ENCODE data around the gene NF2.

NF2 gene

DNA sequence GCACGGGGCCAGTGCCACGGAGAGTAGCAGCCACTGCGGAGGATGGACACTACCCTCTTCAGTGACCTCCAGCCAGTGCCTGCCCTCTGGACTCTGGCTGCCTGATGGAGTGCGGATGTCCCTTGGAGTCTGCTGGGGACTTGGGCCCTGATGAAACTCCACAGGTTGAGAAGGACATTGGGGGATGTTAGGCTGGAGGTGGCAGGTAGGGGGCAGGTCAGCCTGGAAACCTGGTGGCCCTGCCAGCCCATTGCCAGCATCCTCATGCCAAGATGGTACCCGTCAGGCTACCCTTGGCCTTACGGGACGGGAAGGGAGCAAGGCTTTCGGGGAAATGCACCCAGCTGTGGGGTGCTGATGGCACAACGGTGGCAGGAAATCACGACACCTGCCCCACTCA is 120.3 kb downstream of the NF2 start:
- TF ChIP-seq SPI1 (IDR thresholded peaks at IDR 0.05; ENCODE audit: low read depth, low read length) (no peak), TAF1 (IDR thresholded peaks at IDR 0.05; ENCODE audit: low read depth, low read length) (no peak), POU2F2 (IDR thresholded peaks at IDR 0.05; ENCODE audit: low read depth, low read length) (no peak), POLR2A (IDR thresholded peaks at IDR 0.05; ENCODE audit: low read depth, low read length) (no peak), PAX5 (IDR thresholded peaks at IDR 0.05; ENCODE audit: insufficient read depth, low read length, severe bottlenecking) (no peak), POLR2AphosphoS5 (IDR thresholded peaks at IDR 0.05; ENCODE audit: low read depth, low read length) (no peak)
- no peak for FAIRE-seq

DNA sequence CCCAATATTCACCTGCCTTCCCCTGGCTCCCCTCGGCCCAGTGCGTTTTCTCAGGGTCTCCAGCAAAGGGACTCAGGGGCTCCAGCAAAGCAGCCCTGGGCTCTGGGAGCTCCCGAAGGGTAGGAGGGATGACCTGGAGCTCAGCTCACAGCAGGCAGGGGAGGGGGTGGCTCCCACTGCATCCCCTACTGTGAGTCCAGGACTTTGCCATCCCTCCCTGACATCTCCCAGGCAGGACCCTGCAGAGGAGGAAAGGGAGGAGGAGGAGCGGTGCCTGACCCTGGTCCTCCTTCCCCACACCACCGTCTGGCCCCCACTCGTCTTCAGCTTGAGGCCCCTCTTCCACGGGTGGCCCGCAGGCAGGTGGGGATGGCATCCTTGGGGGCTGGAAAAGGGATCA is 121.4 kb downstream of the NF2 start:
- DNase-seq (ENCODE audit: insufficient read length, low spot score) (no peak), FAIRE-seq (no peak)
- TF ChIP-seq POLR2AphosphoS5 (IDR thresholded peaks at IDR 0.05; ENCODE audit: low read depth, low read length) (no peak), POU2F2 (IDR thresholded peaks at IDR 0.05; ENCODE audit: low read depth, low read length) (no peak), TAF1 (IDR thresholded peaks at IDR 0.05; ENCODE audit: low read depth, low read length) (no peak), PAX5 (IDR thresholded peaks at IDR 0.05; ENCODE audit: insufficient read depth, low read length, severe bottlenecking) (no peak), SPI1 (IDR thresholded peaks at IDR 0.05; ENCODE audit: low read depth, low read length) (no peak), POLR2A (IDR thresholded peaks at IDR 0.05; ENCODE audit: low read depth, low read length) (no peak)

More for the DNA sequence above, 120.3 kb downstream of the NF2 start:
- no peak for DNase-seq (ENCODE audit: insufficient read length, low spot score)

DNA sequence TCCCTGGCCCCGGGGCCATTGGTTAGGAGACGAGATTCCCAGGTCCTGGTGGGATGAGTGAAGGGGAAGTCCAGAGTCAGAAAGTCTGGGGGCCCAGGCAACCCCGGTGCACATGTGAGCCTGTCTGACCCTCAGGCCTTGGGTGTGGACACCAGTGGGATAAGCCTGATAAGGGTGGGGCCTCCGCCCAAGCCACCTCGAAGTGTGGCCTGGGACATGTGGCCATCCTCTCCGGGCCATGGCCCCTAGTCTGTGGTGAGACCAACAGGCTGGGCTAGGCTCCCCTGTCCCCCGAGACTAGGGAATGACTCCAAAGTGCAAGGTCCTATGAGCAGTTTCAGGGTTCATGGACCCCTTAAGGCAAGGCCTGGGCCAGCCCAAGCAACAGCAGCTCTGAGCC is 122.7 kb downstream of the NF2 start:
- TF ChIP-seq POU2F2 (IDR thresholded peaks at IDR 0.05; ENCODE audit: low read depth, low read length) (no peak), POLR2AphosphoS5 (IDR thresholded peaks at IDR 0.05; ENCODE audit: low read depth, low read length) (no peak), POLR2A (IDR thresholded peaks at IDR 0.05; ENCODE audit: low read depth, low read length) (no peak), PAX5 (IDR thresholded peaks at IDR 0.05; ENCODE audit: insufficient read depth, low read length, severe bottlenecking) (no peak), SPI1 (IDR thresholded peaks at IDR 0.05; ENCODE audit: low read depth, low read length) (no peak), TAF1 (IDR thresholded peaks at IDR 0.05; ENCODE audit: low read depth, low read length) (no peak)
- FAIRE-seq: no peak
- DNase-seq (ENCODE audit: insufficient read length, low spot score): no peak

DNA sequence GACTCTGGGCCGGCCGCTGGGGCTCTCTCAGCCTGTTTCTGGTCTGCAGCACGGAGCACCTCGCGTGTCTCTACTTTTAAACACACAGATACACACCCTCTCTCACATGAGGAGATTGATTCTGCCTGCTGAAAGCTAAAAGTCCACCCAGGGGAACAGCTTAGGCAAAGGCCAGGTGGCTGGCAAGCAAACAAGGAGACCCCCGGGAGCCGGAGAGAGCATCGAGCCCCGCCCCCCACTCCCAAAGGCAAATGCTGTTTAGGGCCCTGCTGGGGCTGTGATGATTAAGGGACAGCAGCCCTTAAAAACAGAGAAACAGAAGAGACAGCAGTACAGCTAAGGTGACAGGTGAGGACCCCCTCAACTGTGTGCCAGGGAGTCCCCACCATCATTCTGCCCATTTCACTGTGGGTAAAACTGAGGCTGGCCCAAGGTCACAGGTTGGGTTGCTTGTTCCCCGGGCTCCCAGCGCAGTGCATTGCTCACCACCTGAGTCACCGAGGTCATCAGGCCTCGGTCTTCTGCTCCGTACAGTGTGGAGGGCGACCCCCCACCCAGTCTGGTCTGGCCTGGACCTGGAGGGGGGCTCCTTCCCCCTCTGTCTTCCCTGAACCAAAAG is 123.2 kb downstream of the NF2 start:
- DNase-seq (ENCODE audit: insufficient read length, low spot score) (no peak), FAIRE-seq (no peak)
- TF ChIP-seq POLR2A (IDR thresholded peaks at IDR 0.05; ENCODE audit: low read depth, low read length): no peak
- no peak for TF ChIP-seq POU2F2 (IDR thresholded peaks at IDR 0.05; ENCODE audit: low read depth, low read length)
- no peak for TF ChIP-seq POLR2AphosphoS5 (IDR thresholded peaks at IDR 0.05; ENCODE audit: low read depth, low read length)
- TF ChIP-seq TAF1 (IDR thresholded peaks at IDR 0.05; ENCODE audit: low read depth, low read length): no peak
- no peak for TF ChIP-seq PAX5 (IDR thresholded peaks at IDR 0.05; ENCODE audit: insufficient read depth, low read length, severe bottlenecking)

DNA sequence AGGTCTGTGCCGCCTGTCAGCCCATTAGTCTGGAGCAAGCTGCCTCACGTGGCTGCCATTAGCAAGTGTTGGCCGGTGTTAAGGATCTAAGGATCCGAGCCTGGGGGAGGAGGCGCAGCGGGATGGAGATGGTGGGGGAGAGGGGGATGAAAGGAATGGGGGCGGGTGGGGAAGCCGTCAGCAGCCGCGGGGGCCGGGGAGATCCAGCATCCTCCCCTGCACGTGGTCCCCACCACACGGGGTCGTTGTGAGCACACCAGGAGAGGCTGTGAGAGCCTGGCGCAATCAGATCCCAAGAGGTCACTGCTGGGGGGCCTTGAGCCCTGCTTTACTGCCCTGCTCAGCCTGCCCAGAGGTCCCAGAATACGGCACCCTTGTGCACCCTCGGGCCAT is 123.7 kb downstream of the NF2 start:
- TF ChIP-seq POU2F2 (IDR thresholded peaks at IDR 0.05; ENCODE audit: low read depth, low read length) (no peak), POLR2A (IDR thresholded peaks at IDR 0.05; ENCODE audit: low read depth, low read length) (no peak), PAX5 (IDR thresholded peaks at IDR 0.05; ENCODE audit: insufficient read depth, low read length, severe bottlenecking) (no peak), SPI1 (IDR thresholded peaks at IDR 0.05; ENCODE audit: low read depth, low read length) (no peak), POLR2AphosphoS5 (IDR thresholded peaks at IDR 0.05; ENCODE audit: low read depth, low read length) (no peak), TAF1 (IDR thresholded peaks at IDR 0.05; ENCODE audit: low read depth, low read length) (no peak)
- FAIRE-seq (peak; percentile 9), DNase-seq (ENCODE audit: insufficient read length, low spot score) (peak; percentile 71)

DNA sequence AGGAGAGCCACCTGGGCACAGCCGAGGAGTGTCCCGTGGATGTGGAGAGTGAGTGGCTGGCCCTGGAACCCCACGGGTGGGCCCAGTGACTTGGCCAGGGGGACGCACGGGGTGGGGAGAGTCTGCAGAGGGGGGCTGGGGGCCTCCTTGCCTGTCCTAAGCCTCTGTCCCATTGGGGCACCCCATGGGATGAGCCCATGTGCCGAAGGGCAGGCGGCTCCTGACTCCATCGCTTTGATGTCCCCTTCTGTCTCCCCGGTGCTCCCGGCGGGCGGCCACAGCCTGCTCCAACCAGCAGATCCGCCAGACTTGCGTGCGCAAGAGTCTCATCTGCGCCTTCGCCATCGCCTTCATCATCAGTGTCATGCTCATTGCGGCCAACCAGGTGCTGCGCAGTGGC is 125.7 kb downstream of the NF2 start:
- TF ChIP-seq SPI1 (IDR thresholded peaks at IDR 0.05; ENCODE audit: low read depth, low read length) (no peak), POLR2A (IDR thresholded peaks at IDR 0.05; ENCODE audit: low read depth, low read length) (no peak), PAX5 (IDR thresholded peaks at IDR 0.05; ENCODE audit: insufficient read depth, low read length, severe bottlenecking) (no peak), POLR2AphosphoS5 (IDR thresholded peaks at IDR 0.05; ENCODE audit: low read depth, low read length) (no peak), POU2F2 (IDR thresholded peaks at IDR 0.05; ENCODE audit: low read depth, low read length) (no peak)
- DNase-seq (ENCODE audit: insufficient read length, low spot score): no peak
- FAIRE-seq: no peak

DNA sequence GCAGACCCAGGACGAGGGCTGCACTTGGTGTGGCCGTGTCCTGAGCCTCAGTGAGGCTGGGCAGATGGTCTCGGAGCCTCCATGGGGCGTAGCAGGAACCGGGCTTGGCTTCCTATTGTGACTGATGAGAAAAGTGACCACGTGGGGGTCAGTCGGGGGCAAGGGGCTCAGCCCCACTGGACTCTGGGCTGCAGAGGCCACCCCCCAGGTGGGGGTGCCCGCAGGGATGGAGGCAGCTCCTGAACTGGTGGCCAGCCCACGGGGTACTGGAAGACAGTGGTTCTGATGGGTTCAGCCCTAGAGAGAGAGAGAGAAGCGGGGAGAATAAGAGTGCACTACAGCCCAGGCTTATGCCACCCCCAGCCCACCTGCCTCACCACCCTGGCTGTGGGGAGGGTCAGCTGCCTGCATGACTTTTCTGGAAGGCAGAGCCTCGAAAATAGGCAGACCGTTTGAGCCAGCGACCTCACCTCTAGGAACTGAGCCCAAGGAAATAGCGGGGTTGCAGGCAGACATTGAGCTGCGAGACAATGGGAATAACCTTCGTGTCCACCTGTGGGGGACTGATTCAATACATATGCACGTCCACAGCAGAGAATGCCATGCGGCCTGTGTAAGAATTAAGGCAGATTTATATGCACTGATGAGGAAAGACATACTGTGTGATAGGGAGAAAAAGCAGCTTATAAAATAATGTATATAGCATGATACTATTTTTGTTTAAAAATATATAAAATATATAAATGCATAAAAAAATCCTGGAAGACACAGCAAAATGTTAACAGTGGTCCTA is 127.8 kb downstream of the NF2 start:
- no peak for TF ChIP-seq POU2F2 (IDR thresholded peaks at IDR 0.05; ENCODE audit: low read depth, low read length)
- TF ChIP-seq TAF1 (IDR thresholded peaks at IDR 0.05; ENCODE audit: low read depth, low read length): no peak
- TF ChIP-seq PAX5 (IDR thresholded peaks at IDR 0.05; ENCODE audit: insufficient read depth, low read length, severe bottlenecking): no peak
- no peak for TF ChIP-seq POLR2AphosphoS5 (IDR thresholded peaks at IDR 0.05; ENCODE audit: low read depth, low read length)
- TF ChIP-seq SPI1 (IDR thresholded peaks at IDR 0.05; ENCODE audit: low read depth, low read length): no peak
- no peak for TF ChIP-seq POLR2A (IDR thresholded peaks at IDR 0.05; ENCODE audit: low read depth, low read length)
- DNase-seq (ENCODE audit: insufficient read length, low spot score): no peak
- FAIRE-seq: no peak

DNA sequence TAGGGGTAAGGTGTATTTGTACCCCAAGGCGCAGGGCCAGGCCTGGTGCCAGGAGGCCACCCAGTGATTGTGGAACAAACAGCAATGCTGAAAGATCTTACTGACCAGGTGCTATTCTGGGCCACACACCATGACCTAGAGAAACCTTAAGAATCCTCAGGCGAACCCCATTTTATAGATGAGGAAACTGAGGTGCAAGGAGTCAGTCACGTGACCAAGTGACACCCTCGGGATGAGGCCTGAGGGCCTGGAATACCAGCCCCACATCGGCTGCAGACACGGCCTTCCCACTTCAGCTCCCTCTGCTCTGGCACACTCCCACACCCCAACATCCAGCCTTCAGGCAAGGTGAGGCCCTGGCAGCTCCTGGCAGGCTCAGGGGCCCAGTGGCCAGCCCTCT is 129.4 kb downstream of the NF2 start:
- DNase-seq (ENCODE audit: insufficient read length, low spot score) (no peak), FAIRE-seq (no peak)

DNA sequence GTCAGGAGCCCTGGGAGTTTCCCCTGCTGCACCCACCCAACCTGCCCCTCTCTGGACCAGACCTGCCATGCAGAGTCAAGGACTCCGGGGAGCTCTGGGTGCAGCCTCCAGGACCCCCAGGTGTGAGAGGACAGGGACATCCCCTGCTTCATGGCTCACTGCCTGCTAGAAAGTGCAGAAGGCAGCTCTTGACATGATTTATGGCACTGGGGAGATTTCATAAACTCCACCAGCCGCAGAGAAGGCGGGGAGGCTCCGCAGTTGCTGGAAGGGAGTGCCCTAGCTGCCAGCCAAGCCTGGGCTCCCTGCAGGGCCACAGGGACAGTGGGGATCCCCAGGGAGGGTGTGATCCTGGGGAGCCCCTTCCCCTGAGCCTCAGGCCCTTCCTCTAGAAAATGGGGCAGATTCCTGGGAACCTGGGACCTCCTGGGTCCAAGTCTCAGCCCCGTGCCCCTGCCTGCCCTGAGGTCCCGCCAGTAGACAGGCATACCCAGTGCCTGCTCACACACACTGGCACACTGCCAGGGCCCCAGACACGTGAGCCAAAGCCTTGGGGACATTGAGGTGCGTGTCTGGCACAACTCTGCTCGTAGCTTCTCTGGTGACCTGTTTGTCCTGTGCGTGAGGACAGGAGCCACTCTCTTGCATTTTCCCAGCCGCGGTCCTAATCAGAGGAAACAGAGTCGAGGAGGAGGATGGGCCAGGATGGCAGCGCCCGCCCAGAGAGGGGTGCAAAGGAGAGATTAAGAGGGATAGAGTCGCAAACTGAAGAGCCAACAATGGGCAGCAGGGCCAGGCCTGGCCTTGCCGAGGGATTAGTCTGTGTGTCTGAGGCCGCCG is 130.1 kb downstream of the NF2 start:
- DNase-seq (ENCODE audit: insufficient read length, low spot score) (no peak), FAIRE-seq (peak; percentile 74)
- no peak for TF ChIP-seq POLR2A (IDR thresholded peaks at IDR 0.05; ENCODE audit: low read depth, low read length)
- no peak for TF ChIP-seq POLR2AphosphoS5 (IDR thresholded peaks at IDR 0.05; ENCODE audit: low read depth, low read length)
- no peak for TF ChIP-seq SPI1 (IDR thresholded peaks at IDR 0.05; ENCODE audit: low read depth, low read length)
- no peak for TF ChIP-seq POU2F2 (IDR thresholded peaks at IDR 0.05; ENCODE audit: low read depth, low read length)
- TF ChIP-seq TAF1 (IDR thresholded peaks at IDR 0.05; ENCODE audit: low read depth, low read length): no peak
- TF ChIP-seq PAX5 (IDR thresholded peaks at IDR 0.05; ENCODE audit: insufficient read depth, low read length, severe bottlenecking): no peak

More for the DNA sequence above, 129.4 kb downstream of the NF2 start:
- TF ChIP-seq PAX5 (IDR thresholded peaks at IDR 0.05; ENCODE audit: insufficient read depth, low read length, severe bottlenecking) (no peak), TAF1 (IDR thresholded peaks at IDR 0.05; ENCODE audit: low read depth, low read length) (no peak), POLR2A (IDR thresholded peaks at IDR 0.05; ENCODE audit: low read depth, low read length) (no peak)
